ENCODE measurements around the gene LRFN4.

The LRFN4 gene

GRCh38 chr11:66880496-66881450, 23.9 kb downstream of the LRFN4 start:
- no peak for TF ChIP-seq CTCF (IDR thresholded peaks at IDR 0.05; ENCODE audit: insufficient read depth, low read length, missing control alignments)
- no peak overlapping the region for H3K4me3 ChIP-seq (ENCODE audit: low read depth, low read length)
- ChIA-PET POLR2A (no interaction called here), CTCF (interaction anchor here (1.0 to 5.6 kb wide), 6 partner anchors 10 to 186 kb away, joined by 3 to 40 read pairs (median 5); no protein-coding TSS in a partner anchor)
- DNase-seq (ENCODE audit: low read depth, low spot score): no peak

- CTCF ChIA-PET: interaction anchor here (1.0 to 5.6 kb wide), 8 partner anchors 10 to 186 kb away, joined by 3 to 40 read pairs (median 5); no protein-coding TSS in a partner anchor
- no peak for DNase-seq (ENCODE audit: low read depth, low spot score)
- no peak for TF ChIP-seq CTCF (IDR thresholded peaks at IDR 0.05; ENCODE audit: insufficient read depth, low read length, missing control alignments)
- H3K4me3 ChIP-seq (ENCODE audit: low read depth, low read length): no peak overlapping the region
- POLR2A ChIA-PET: no interaction called here
Measured at GRCh38 chr11:66881451-66881835, 24.6 kb downstream of the LRFN4 start.

- no peak for DNase-seq (ENCODE audit: low read depth, low spot score)
- no peak for TF ChIP-seq CTCF (IDR thresholded peaks at IDR 0.05; ENCODE audit: insufficient read depth, low read length, missing control alignments)
- no peak overlapping the region for H3K4me3 ChIP-seq (ENCODE audit: low read depth, low read length)
- ChIA-PET CTCF (interaction anchor here (0.9 to 5.6 kb wide), 7 partner anchors 11 to 263 kb away, joined by 3 to 40 read pairs (median 5); no protein-coding TSS in a partner anchor), POLR2A (no interaction called here)
Measured at GRCh38 chr11:66881927-66882452, 25.1 kb downstream of the LRFN4 start.

GRCh38 chr11:66882561-66883015, 25.7 kb downstream of the LRFN4 start:
- POLR2A ChIA-PET: no interaction called here

GRCh38 chr11:66883016-66883965, 26.4 kb downstream of the LRFN4 start:
- peak; percentile 69 for TF ChIP-seq CTCF (IDR thresholded peaks at IDR 0.05; ENCODE audit: insufficient read depth, low read length, missing control alignments)
- peak; percentile 21 for DNase-seq (ENCODE audit: low read depth, low spot score)
- ChIA-PET CTCF (interaction anchor here (0.6 to 5.6 kb wide), 14 partner anchors 11 to 285 kb away, joined by 3 to 40 read pairs (median 3); no protein-coding TSS in a partner anchor), POLR2A (no interaction called here)
- no peak overlapping the region for H3K4me3 ChIP-seq (ENCODE audit: low read depth, low read length)

More at GRCh38 chr11:66882561-66883015, 25.7 kb downstream of the LRFN4 start:
- CTCF ChIA-PET: interaction anchor here (0.6 to 5.6 kb wide), 12 partner anchors 11 to 285 kb away, joined by 3 to 40 read pairs (median 4); no protein-coding TSS in a partner anchor
- DNase-seq (ENCODE audit: low read depth, low spot score): no peak
- no peak overlapping the region for H3K4me3 ChIP-seq (ENCODE audit: low read depth, low read length)
- TF ChIP-seq CTCF (IDR thresholded peaks at IDR 0.05; ENCODE audit: insufficient read depth, low read length, missing control alignments): no peak

Measured in AG04449 (cell line).